Left colon (tissue), 2 donors: ENCODE measurements around the gene TVP23C. TPM values are rescaled to one million over a fixed set of nuclear protein-coding genes. Genes with fewer than 3 reads are reported as not detected.
A peak's percentile ranks its signal among the peaks of the same experiment; 100 is the strongest.

Experiments used
- ATAC-seq: fragments of 200-7000 bp; cut with Tn5 transposase; one replicate; pipeline ENCODE4 v1.9.1; 2020; ENCODE audit warnings: mild to moderate bottlenecking, moderate library complexity
- DNase-seq, 2 donors: peaks; one replicate each; pipeline ENCODE4 v3.0.0-alpha.2; 2020
- intact Hi-C, 2 donors: fragments of 100-400 bp; cut with DNase I in 1 of 2; cut with micrococcal nuclease in 1 of 2; formaldehyde crosslinking; loops; one replicate each; pipeline versions ENCODE4 v1.11.2 to v1.14.0; 2022; cut with DNase I, micrococcal nuclease
- total RNA-seq, 2 donors: library from RNA; stranded (reverse); fragmentation: NEBNext Ultra II Directional; extraction: Animal tissue kit (Norgen Biotek cat#: 25700); gene quantifications; one replicate each; pipeline ENCODE4 v1.2.1, GENCODE V29; 2021
- donor health status: DM: no; HTN: no; CAD: no.
- donor health status: DM: yes; HTN: yes; CAD: no.

TVP23C gene
- total RNA-seq, 2 donors from 2014 or later: 18.0 to 20.7 TPM

GRCh38 chr17:15475631-15476354 is 87.5 kb downstream of the TVP23C start:
- ATAC-seq (no peak), DNase-seq (no peak)
- intact Hi-C loops: no loop called here

GRCh38 chr17:15472891-15473290 is 90.4 kb downstream of the TVP23C start:
- intact Hi-C loops: no loop called here
- ATAC-seq (no peak), DNase-seq (no peak)

GRCh38 chr17:15470536-15470935 is 92.7 kb downstream of the TVP23C start:
- intact Hi-C loops: no loop called here
- peak; percentile 74 for ATAC-seq
- DNase-seq: no peak

- intact Hi-C loops: no loop called here
- ATAC-seq: no peak
- DNase-seq: no peak
These were observed 94.0 kb downstream of the TVP23C start for GRCh38 chr17:15469260-15469659.

- intact Hi-C loops: no loop called here
- ATAC-seq (peak; percentile 87), DNase-seq (peak; percentile 38 to 65)
These were observed 95.2 kb downstream of the TVP23C start for GRCh38 chr17:15468126-15468525.

- ATAC-seq: no peak
- intact Hi-C loops: no loop called here
- no peak for DNase-seq
These were observed 95.7 kb downstream of the TVP23C start, which contains the start of gene CDRT4 for GRCh38 chr17:15467592-15467991. CDRT4 (minus strand) TSS chr17:15467621; CDS start chr17:15440238, 27,383 bp downstream.

GRCh38 chr17:15466131-15466530 is 97.2 kb downstream of the TVP23C start:
- intact Hi-C loops: no loop called here
- DNase-seq (no peak), ATAC-seq (no peak)

- DNase-seq (no peak), ATAC-seq (no peak)
- intact Hi-C loops: no loop called here
These were observed 98.1 kb downstream of the TVP23C start for GRCh38 chr17:15465045-15465701.

GRCh38 chr17:15464231-15464985 is 98.9 kb downstream of the TVP23C start:
- no peak for DNase-seq

GRCh38 chr17:15462976-15463772 is 100.1 kb downstream of the TVP23C start:
- intact Hi-C loops: no loop called here
- DNase-seq (no peak), ATAC-seq (no peak)

More at GRCh38 chr17:15464231-15464985, 98.9 kb downstream of the TVP23C start:
- intact Hi-C loops: no loop called here
- no peak for ATAC-seq

- ATAC-seq: no peak
- intact Hi-C loops: loop anchor here in 1 of 2 donors (10.0 kb wide), 2 partner anchors 113 to 193 kb away; partner anchors contain the start of genes PMP22 and TEKT3
- no peak for DNase-seq
These were observed 105.6 kb downstream of the TVP23C start for GRCh38 chr17:15457723-15458094.

GRCh38 chr17:15456972-15457722 is 106.1 kb downstream of the TVP23C start:
- peak; percentile 7 for ATAC-seq
- intact Hi-C loops: loop anchor here in 1 of 2 donors (10.0 kb wide), 2 partner anchors 112 to 192 kb away; partner anchors contain the start of genes PMP22 and TEKT3
- DNase-seq: peak in 1 of 2 donors; percentile 66

GRCh38 chr17:15456496-15456895 is 106.8 kb downstream of the TVP23C start:
- DNase-seq (no peak), ATAC-seq (no peak)
- intact Hi-C loops: loop anchor here in 1 of 2 donors (10.0 kb wide), 2 partner anchors 112 to 192 kb away; partner anchors contain the start of genes PMP22 and TEKT3

GRCh38 chr17:15454346-15454745 is 108.9 kb downstream of the TVP23C start:
- ATAC-seq (no peak), DNase-seq (no peak)
- intact Hi-C loops: loop anchor here in 1 of 2 donors (10.0 kb wide), 2 partner anchors 110 to 190 kb away; partner anchors contain the start of genes PMP22 and TEKT3

- ATAC-seq (peak; percentile 91), DNase-seq (no peak)
- intact Hi-C loops: loop anchor here in 1 of 2 donors (10.0 kb wide), 2 partner anchors 109 to 189 kb away; partner anchors contain the start of genes PMP22 and TEKT3
These were observed 109.5 kb downstream of the TVP23C start for GRCh38 chr17:15453782-15454181.

- ATAC-seq (no peak), DNase-seq (no peak)
- intact Hi-C loops: loop anchor here in 1 of 2 donors (10.0 kb wide), 2 partner anchors 108 to 188 kb away; partner anchors contain the start of genes PMP22 and TEKT3
These were observed 110.0 kb downstream of the TVP23C start for GRCh38 chr17:15453246-15453645.

- DNase-seq (no peak), ATAC-seq (peak; percentile 17)
- intact Hi-C loops: loop anchor here in 1 of 2 donors (10.0 kb wide), 2 partner anchors 108 to 188 kb away; partner anchors contain the start of genes PMP22 and TEKT3
These were observed 110.5 kb downstream of the TVP23C start for GRCh38 chr17:15452746-15453145.
